Measurements from ENCODE around the gene PHB1.

- TF ChIP-seq CTCF (tag by site-specific recombination; IDR thresholded peaks at IDR 0.05) (no peak), GLI2 (tag by site-specific recombination; IDR thresholded peaks at IDR 0.05; ENCODE audit: borderline replicate concordance, low read depth) (no peak)
Observed at GRCh38 chr17:49401971-49402611, 12.6 kb downstream of the PHB1 start.
